HepG2 (cell line): Measurements from ENCODE around the gene EREG. TPM values are rescaled to one million over a fixed set of nuclear protein-coding genes. Genes with fewer than 3 reads are reported as not detected.

Experiments
- ATAC-seq: fragments of 200-7000 bp; cut with Tn5 transposase; 3 replicates; pipeline ENCODE4 v1.9.1; 2020; ENCODE audit warnings: mild to moderate bottlenecking, moderate library complexity
- BruUV-seq: library from RNA; stranded (reverse); fragments of 400-500 nt; replicated peaks from 2 replicates; lab custom pipeline; 2021; lab: Mats Ljungman, UMichigan
- CTCF ChIA-PET: fragments of 300-600 bp; formaldehyde crosslinking; extraction: SDS; loops from one replicate; lab custom pipeline; 2021; ENCODE audit warnings: low total read pairs, inconsistent platforms, low intra/inter-chr PET ratio; lab: Yijun Ruan, JAX
- POLR2A ChIA-PET: fragments of 350-600 bp; sonication (Branson Sonifier 250); formaldehyde crosslinking; loops from one replicate; lab custom pipeline; 2020; ENCODE audit warnings: antibody characterized with exemption, inconsistent platforms; lab: Yijun Ruan, JAX
- DNase-seq: peaks from one replicate; pipeline ENCODE4 v3.0.0-alpha.2; 2015; ENCODE audit warnings: low spot score
- FAIRE-seq: peaks from 3 replicates; lab custom pipeline; 2011; peaks lifted over from hg19 to GRCh38; lab: Jason Lieb, UNC
- H2AFZ ChIP-seq: one replicate; pipeline ENCODE4 v1.6.1; 2011; ENCODE audit warnings: low read length, inconsistent platforms
- H3K27ac ChIP-seq: fragments of 300-600 bp; 3 replicates; pipeline ENCODE4 v1.8.0; 2011; ENCODE audit warnings: mixed run types, mild to moderate bottlenecking, mixed read lengths, low read length, inconsistent platforms; ENCODE audit not compliant: insufficient read depth; ENCODE audit errors: extremely low read length
- H3K27me3 ChIP-seq, 2 experiments: fragments of 200-600 bp in 1 of 2; 2 replicates in 1 of 2; 3 replicates in 1 of 2; pipeline versions ENCODE4 v1.6.0 to v1.8.0; 2011; ENCODE audit warnings: low read length in 2 of 2, mild to moderate bottlenecking in 2 of 2, moderate library complexity in 2 of 2, inconsistent platforms in 1 of 2; ENCODE audit not compliant: insufficient read depth in 2 of 2, control insufficient read depth in 1 of 2
- H3K36me3 ChIP-seq, 2 experiments: fragments of 200-600 bp in 1 of 2; replicated peaks in 1 of 2; 2 replicates in 1 of 2; 3 replicates in 1 of 2; pipeline versions ENCODE4 v1.5.1 to v1.8.0; 2011; ENCODE audit warnings: low read length in 2 of 2, inconsistent platforms in 1 of 2; ENCODE audit not compliant: insufficient read depth in 2 of 2, control insufficient read depth in 1 of 2
- H3K4me1 ChIP-seq: 2 replicates; pipeline ENCODE4 v1.5.1; 2012; ENCODE audit warnings: low read length, inconsistent platforms; ENCODE audit not compliant: insufficient read depth
- H3K4me2 ChIP-seq: 2 replicates; pipeline ENCODE4 v1.6.0; 2011; ENCODE audit warnings: low read depth, low read length, inconsistent platforms
- H3K4me3 ChIP-seq, 3 experiments: fragments of 200-600 bp in 1 of 3; sonication (generic), shearing (Covaris generic) in 1 of 3; replicated peaks in 1 of 3; 2 replicates each; pipeline ENCODE4 v1.5.1; 2011 to 2016; ENCODE audit warnings: low read length in 3 of 3, inconsistent platforms in 2 of 3, low read depth in 2 of 3, mild to moderate bottlenecking in 2 of 3, control low read depth in 1 of 3, mixed read lengths in 1 of 3; ENCODE audit not compliant: insufficient read depth in 1 of 3
- H3K79me2 ChIP-seq: one replicate; pipeline ENCODE4 v1.6.1; 2011; ENCODE audit warnings: low read length, inconsistent platforms; ENCODE audit not compliant: insufficient read depth
- H3K9ac ChIP-seq: 2 replicates; pipeline ENCODE4 v1.6.0; 2011; ENCODE audit warnings: mild to moderate bottlenecking, low read depth, low read length, inconsistent platforms; ENCODE audit not compliant: insufficient read depth
- H3K9me3 ChIP-seq: 2 replicates; pipeline ENCODE4 v1.5.1; 2012; ENCODE audit warnings: mild to moderate bottlenecking, low read length
- H4K20me1 ChIP-seq: 2 replicates; pipeline ENCODE4 v1.6.0; 2011; ENCODE audit warnings: inconsistent platforms, mild to moderate bottlenecking, low read length, moderate library complexity; ENCODE audit not compliant: insufficient read depth
- ATF7-NPFF ChIP-seq: sonication (generic); formaldehyde crosslinking; IDR thresholded peaks from 2 replicates; pipeline ENCODE4 v1.8.1; 2023; ENCODE audit warnings: mild to moderate bottlenecking, low read depth, missing genetic modification reagents, moderate library complexity
- IKZF1 ChIP-seq: fragments of 450-650 bp; IDR thresholded peaks from 2 replicates; pipeline ENCODE4 v1.7.1; 2016
- MZF1 ChIP-seq: sonication (generic); formaldehyde crosslinking; IDR thresholded peaks from 2 replicates; pipeline ENCODE4 v1.8.1; 2023; ENCODE audit warnings: mild to moderate bottlenecking, missing genetic modification reagents, borderline replicate concordance
- SALL2 ChIP-seq: sonication (generic); formaldehyde crosslinking; IDR thresholded peaks from 2 replicates; pipeline ENCODE4 v1.8.1; 2023; ENCODE audit warnings: mild to moderate bottlenecking, missing genetic modification reagents, inconsistent platforms
- SOX5 ChIP-seq: IDR thresholded peaks from 2 replicates; pipeline ENCODE4 v1.6.1; 2016; ENCODE audit warnings: borderline replicate concordance
- ZFX ChIP-seq: sonication (generic); formaldehyde crosslinking; IDR thresholded peaks from 2 replicates; pipeline ENCODE4 v1.4.0; 2020; ENCODE audit warnings: mild to moderate bottlenecking, low read depth, missing genetic modification reagents, moderate library complexity
- ZNF670 ChIP-seq: sonication (generic); formaldehyde crosslinking; IDR thresholded peaks from 2 replicates; pipeline ENCODE4 v1.8.0; 2022; ENCODE audit warnings: mild to moderate bottlenecking, missing genetic modification reagents, borderline replicate concordance
- ZNF678 ChIP-seq: sonication (generic); formaldehyde crosslinking; IDR thresholded peaks from 2 replicates; pipeline ENCODE4 v1.4.0; 2020; ENCODE audit warnings: mild to moderate bottlenecking, missing genetic modification reagents
- ZNF75D ChIP-seq: sonication (generic); formaldehyde crosslinking; IDR thresholded peaks from 2 replicates; pipeline ENCODE4 v1.8.1; 2023; ENCODE audit warnings: missing genetic modification reagents, mild to moderate bottlenecking, borderline replicate concordance
- WGBS: methylation state at CpG from one replicate; pipeline ENCODE4 v1.1.6; 2017; ENCODE audit warnings: low lambda C conversion rate; 5-methylcytosine and 5-hydroxymethylcytosine counted together
- in situ Hi-C: cut with HindIII; loops from 2 replicates; pipeline ENCODE4 v1.10.0; 2017; ENCODE audit warnings: low pct_unique_long_range_greater_than_20kb; ENCODE audit not compliant: extremely low pct_ligation_motif_present
- intact Hi-C: fragments of 100-400 bp; cut with micrococcal nuclease; formaldehyde crosslinking; loops from one replicate; pipeline ENCODE4 v1.10.0; 2022; ENCODE audit not compliant: unreplicated experiment
- polyA plus RNA-seq, 8 experiments: library from polyadenylated mRNA; depleted of rRNA in 3 of 8; stranded (reverse) in 7 of 8; unstranded in 1 of 8; fragments of >200 nt; fragmentation: Illumina TruSeq in 4 of 8; extraction: Trizol in 4 of 8; gene quantifications; 2 replicates each; pipeline versions ENCODE4 v1.2.1 to v1.2.3, GENCODE V29; 2011 to 2016; ENCODE audit warnings: low read depth in 4 of 8, missing spikeins in 1 of 8, mixed read lengths in 1 of 8; ENCODE audit not compliant: insufficient read depth in 1 of 8
- total RNA-seq, 5 experiments: library from RNA; depleted of rRNA; stranded (reverse); fragments of >200 nt; fragmentation: Illumina TruSeq; extraction: Trizol; gene quantifications; 2 replicates each; pipeline ENCODE4 v1.2.3, GENCODE V29; 2016; ENCODE audit warnings: low read depth in 1 of 5
- TF ChIP-seq, protein P1 (sequence below): sonication (generic); formaldehyde crosslinking; IDR thresholded peaks from 2 replicates; pipeline ENCODE4 v1.4.0; 2020; ENCODE audit warnings: missing genetic modification reagents
- TF ChIP-seq, protein P2 (sequence below): sonication (generic); formaldehyde crosslinking; IDR thresholded peaks from 2 replicates; pipeline ENCODE4 v1.4.0; 2020; ENCODE audit warnings: missing genetic modification reagents

Gene EREG
- total and polyA plus RNA-seq, 2 of the 13 experiments (the other 11 are each of a cell fraction or from before 2014, with no cell fraction given): 0.11 to 0.13 TPM

DNA sequence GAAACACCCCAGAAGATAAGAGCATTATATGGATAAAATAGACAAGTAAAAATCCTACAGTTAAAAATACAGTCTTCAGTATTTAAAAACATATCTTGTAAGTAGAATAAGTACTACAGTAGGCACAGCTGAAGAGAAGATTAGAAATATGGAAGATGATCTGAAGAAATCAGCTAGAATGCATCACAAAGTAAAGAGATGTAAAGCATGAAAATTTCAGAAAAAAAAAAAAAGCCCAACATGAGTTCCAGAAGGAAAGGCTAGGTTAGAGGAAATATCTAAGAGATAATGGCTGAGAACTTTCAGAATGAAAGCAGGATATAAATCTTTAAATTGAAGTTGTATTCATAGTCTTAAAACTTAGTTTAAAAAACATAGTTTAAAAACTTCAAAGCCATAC is 35.6 kb upstream of the EREG start:
- Histone ChIP-seq H3K4me2 (no peak overlapping the region), H3K9ac (no peak overlapping the region), H3K4me3 (no peak overlapping the region), H3K4me1 (no peaks in the 10 kb centered on the region)
- ATAC-seq: no peak
- POLR2A ChIA-PET: no interaction called here
- FAIRE-seq: no peak
- TF ChIP-seq IKZF1: no peak
- no peak for TF ChIP-seq SOX5
- TF ChIP-seq ZFX: no peak
- TF ChIP-seq ZNF75D (CRISPR knock-in tag): no peak
- TF ChIP-seq, protein P1, sequence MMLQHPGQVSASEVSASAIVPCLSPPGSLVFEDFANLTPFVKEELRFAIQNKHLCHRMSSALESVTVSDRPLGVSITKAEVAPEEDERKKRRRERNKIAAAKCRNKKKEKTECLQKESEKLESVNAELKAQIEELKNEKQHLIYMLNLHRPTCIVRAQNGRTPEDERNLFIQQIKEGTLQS (CRISPR knock-in tag): no peak
- TF ChIP-seq, all 625 proteins: peak for 0
- in situ Hi-C loops (no loop called here), intact Hi-C loops (no loop called here)
- no TSS peak for BruUV-seq
- CTCF ChIA-PET: no interaction called here
- Histone ChIP-seq H3K27ac (no peak overlapping the region), H3K79me2 (no peaks in the 10 kb centered on the region), H4K20me1 (no peaks in the 10 kb centered on the region), H2AFZ (no peak overlapping the region), H3K27me3 (no peaks in the 10 kb centered on the region; a peak in 1 of 5 replicates), H3K9me3 (no peaks in the 10 kb centered on the region), H3K36me3 (no peaks in the 10 kb centered on the region)
- no peak for DNase-seq

DNA sequence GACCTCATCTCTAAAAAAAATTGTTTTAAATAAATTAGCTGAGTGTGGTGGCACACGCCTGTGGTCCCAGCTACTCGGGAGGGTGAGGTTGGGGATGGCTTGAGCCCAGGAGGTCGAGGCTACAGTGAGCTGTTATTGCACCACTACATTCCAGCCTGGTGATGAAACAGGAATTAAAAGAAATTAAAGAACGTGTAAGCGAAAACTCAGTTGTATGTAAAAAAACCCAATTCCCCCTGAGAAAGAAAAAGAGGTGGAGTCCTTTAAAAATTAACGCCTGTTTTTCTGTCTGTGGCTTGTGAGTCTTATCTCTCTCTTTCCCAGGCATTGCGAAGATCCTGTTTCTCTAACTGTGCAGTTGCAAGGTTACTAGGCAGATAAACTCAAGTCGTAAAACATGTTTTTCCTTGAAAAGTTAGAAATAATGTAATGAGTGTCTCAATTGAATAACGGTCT is 34.6 kb upstream of the EREG start:
- WGBS: 17% methylated on average over 9 of the region's 9 CpGs
- DNase-seq (no peak), ATAC-seq (no peak), FAIRE-seq (no peak)
- Histone ChIP-seq H2AFZ (no peak overlapping the region), H3K4me2 (no peak overlapping the region), H4K20me1 (no peaks in the 10 kb centered on the region), H3K27me3 (no peaks in the 10 kb centered on the region; a peak in 1 of 5 replicates), H3K27ac (no peak overlapping the region), H3K36me3 (no peaks in the 10 kb centered on the region), H3K9me3 (no peaks in the 10 kb centered on the region), H3K4me3 (no peak overlapping the region), H3K9ac (no peak overlapping the region), H3K79me2 (no peaks in the 10 kb centered on the region), H3K4me1 (no peaks in the 10 kb centered on the region)
- ChIA-PET POLR2A (no interaction called here), CTCF (no interaction called here)
- BruUV-seq: no TSS peak
- in situ Hi-C loops: no loop called here
- TF ChIP-seq ZNF670 (CRISPR knock-in tag) (no peak), SALL2 (no peak), ATF7-NPFF (no peak), MZF1 (CRISPR knock-in tag) (no peak), ZNF678 (no peak)
- TF ChIP-seq, protein P2, sequence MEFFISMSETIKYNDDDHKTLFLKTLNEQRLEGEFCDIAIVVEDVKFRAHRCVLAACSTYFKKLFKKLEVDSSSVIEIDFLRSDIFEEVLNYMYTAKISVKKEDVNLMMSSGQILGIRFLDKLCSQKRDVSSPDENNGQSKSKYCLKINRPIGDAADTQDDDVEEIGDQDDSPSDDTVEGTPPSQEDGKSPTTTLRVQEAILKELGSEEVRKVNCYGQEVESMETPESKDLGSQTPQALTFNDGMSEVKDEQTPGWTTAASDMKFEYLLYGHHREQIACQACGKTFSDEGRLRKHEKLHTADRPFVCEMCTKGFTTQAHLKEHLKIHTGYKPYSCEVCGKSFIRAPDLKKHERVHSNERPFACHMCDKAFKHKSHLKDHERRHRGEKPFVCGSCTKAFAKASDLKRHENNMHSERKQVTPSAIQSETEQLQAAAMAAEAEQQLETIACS (CRISPR knock-in tag): no peak
- intact Hi-C loops: no loop called here
